SK-N-SH treated with all-trans-retinoic acid at 6 μM for 48 hours (cell line): ENCODE measurements around the gene NEURL1B.
"Not testable (repeated sequence)": the region's sequence is repeated elsewhere in the genome, so short reads cannot be mapped to it uniquely, and the experiment has no call there.

Experiments used
- ATAC-seq: fragments of 200-7000 bp; cut with Tn5 transposase; 3 replicates; pipeline ENCODE4 v1.9.1; 2020; ENCODE audit warnings: mild to moderate bottlenecking, moderate library complexity
- BACH2 ChIP-seq: fragments of 250-450 bp; sonication (Bioruptor Pico); IDR thresholded peaks from 2 replicates; pipeline ENCODE4 v1.9.0; 2021; ENCODE audit warnings: mild to moderate bottlenecking, borderline replicate concordance
- CREB5 ChIP-seq: fragments of 250-450 bp; sonication (Bioruptor Pico); IDR thresholded peaks from 2 replicates; pipeline ENCODE4 v1.5.1; 2020; ENCODE audit warnings: low read depth, mild to moderate bottlenecking, moderate library complexity
- CSDC2 ChIP-seq: fragments of 250-450 bp; sonication (Bioruptor Pico); IDR thresholded peaks from 2 replicates; pipeline ENCODE4 v1.5.0; 2020; ENCODE audit warnings: mild to moderate bottlenecking, moderate library complexity
- GLIS3 ChIP-seq: fragments of 250-450 bp; sonication (Bioruptor Pico); IDR thresholded peaks from 2 replicates; pipeline ENCODE4 v1.5.0; 2020; ENCODE audit warnings: mild to moderate bottlenecking, moderate library complexity
- ISL1 ChIP-seq: fragments of 250-450 bp; sonication (Bioruptor Pico); IDR thresholded peaks from 2 replicates; pipeline ENCODE4 v2.1.2; 2022; ENCODE audit warnings: mild to moderate bottlenecking, moderate library complexity
- OSR1 ChIP-seq: fragments of 250-450 bp; sonication (Bioruptor Pico); IDR thresholded peaks from 2 replicates; pipeline ENCODE4 v1.8.0; 2022; ENCODE audit warnings: moderate library complexity, mild to moderate bottlenecking, inconsistent platforms
- PATZ1 ChIP-seq: fragments of 250-450 bp; sonication (Bioruptor Pico); IDR thresholded peaks from 2 replicates; pipeline ENCODE4 v1.8.0; 2020; ENCODE audit warnings: mild to moderate bottlenecking, moderate library complexity, borderline replicate concordance
- PPARA ChIP-seq: fragments of 250-450 bp; sonication (Bioruptor Pico); IDR thresholded peaks from 2 replicates; pipeline ENCODE4 v1.5.0; 2020; ENCODE audit warnings: mild to moderate bottlenecking, borderline replicate concordance
- RARB ChIP-seq: fragments of 250-450 bp; sonication (Bioruptor Pico); IDR thresholded peaks from 2 replicates; pipeline ENCODE4 v1.8.0; 2021; ENCODE audit warnings: mild to moderate bottlenecking, moderate library complexity
- SNAI2 ChIP-seq: fragments of 250-450 bp; sonication (Bioruptor Pico); IDR thresholded peaks from 2 replicates; pipeline ENCODE4 v1.5.0; 2020; ENCODE audit warnings: mild to moderate bottlenecking, moderate library complexity
- TCF4 ChIP-seq: fragments of 250-450 bp; sonication (Bioruptor Pico); IDR thresholded peaks from 2 replicates; pipeline ENCODE4 v1.8.0; 2021; ENCODE audit warnings: mild to moderate bottlenecking, moderate library complexity, borderline replicate concordance
- TOX ChIP-seq: fragments of 250-450 bp; sonication (Bioruptor Pico); IDR thresholded peaks from 2 replicates; pipeline ENCODE4 v1.8.0; 2021; ENCODE audit warnings: mild to moderate bottlenecking, moderate library complexity, borderline replicate concordance
- TSHZ2 ChIP-seq: fragments of 250-450 bp; sonication (Bioruptor Pico); IDR thresholded peaks from 2 replicates; pipeline ENCODE4 v1.5.0; 2020; ENCODE audit warnings: mild to moderate bottlenecking, moderate library complexity
- ZC3H10 ChIP-seq: fragments of 250-450 bp; sonication (Bioruptor Pico); IDR thresholded peaks from 2 replicates; pipeline ENCODE4 v1.5.1; 2021; ENCODE audit warnings: mild to moderate bottlenecking, moderate library complexity
- ZFP3 ChIP-seq: fragments of 250-450 bp; sonication (Bioruptor Pico); IDR thresholded peaks from 2 replicates; pipeline ENCODE4 v1.5.0; 2020; ENCODE audit warnings: mild to moderate bottlenecking, moderate library complexity
- ZNF70 ChIP-seq: fragments of 450-650 bp; formaldehyde crosslinking; IDR thresholded peaks from 2 replicates; pipeline ENCODE4 v1.5.0; 2020; ENCODE audit warnings: mild to moderate bottlenecking, moderate library complexity

Gene NEURL1B

GRCh38 chr5:172710676-172711075, 69.6 kb downstream of the NEURL1B start:
- no peak for TF ChIP-seq ZFP3 (CRISPR knock-in tag)
- no peak for TF ChIP-seq OSR1
- TF ChIP-seq, all 23 proteins: peak for 0
- ATAC-seq = no peak

DNA sequence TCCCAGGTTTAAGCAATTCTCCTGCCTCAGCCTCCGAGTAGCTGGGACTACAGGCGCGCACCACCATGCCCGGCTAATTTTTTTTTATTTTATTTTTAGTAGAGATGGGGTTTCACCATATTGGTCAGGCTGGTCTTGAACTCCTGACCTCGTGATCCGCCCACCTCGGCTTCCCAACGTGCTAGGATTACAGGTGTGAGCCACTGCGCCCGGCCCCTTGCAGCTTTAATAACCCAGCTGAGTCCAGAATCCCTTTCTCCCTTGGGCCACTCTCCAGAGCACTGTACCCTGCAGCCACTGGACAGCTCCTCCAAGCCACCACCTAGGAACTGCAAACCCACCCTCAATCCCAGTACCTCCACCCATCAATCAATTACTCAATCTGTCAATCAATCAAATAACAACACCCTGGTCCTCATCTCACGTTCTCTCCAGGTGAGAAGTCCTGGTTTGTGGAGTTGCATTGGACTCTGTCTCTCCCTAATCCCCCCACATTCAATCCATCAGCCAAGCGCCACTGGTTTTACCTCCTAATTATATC, 70.3 kb downstream of the NEURL1B start:
- not testable (repeated sequence) for ATAC-seq

DNA sequence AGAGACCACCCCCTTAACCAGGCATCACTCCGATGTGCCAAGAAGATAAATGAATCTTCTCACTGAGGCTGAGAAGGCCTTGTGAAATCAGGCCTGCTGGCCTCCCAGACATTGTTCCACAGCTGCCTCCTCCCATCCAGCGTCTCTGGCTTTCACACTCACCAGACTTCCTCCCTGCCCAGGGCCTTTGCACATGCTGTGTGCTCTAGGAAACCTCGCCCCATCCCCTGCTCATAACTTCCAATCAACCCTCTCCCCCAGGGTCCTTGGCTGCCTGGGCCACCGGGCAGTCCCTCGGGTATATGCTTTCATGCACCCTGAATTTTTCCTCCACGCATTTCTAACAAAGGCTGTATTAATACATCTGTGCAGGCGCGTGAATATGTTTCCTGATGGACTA, 71.5 kb downstream of the NEURL1B start:
- no peak for ATAC-seq
- TF ChIP-seq SNAI2 (CRISPR knock-in tag) (no peak), CSDC2 (CRISPR knock-in tag) (no peak), OSR1 (no peak), CREB5 (no peak), RARB (CRISPR knock-in tag) (no peak), TCF4 (no peak), TOX (CRISPR knock-in tag) (no peak), BACH2 (no peak), GLIS3 (CRISPR knock-in tag) (no peak), TSHZ2 (CRISPR knock-in tag) (no peak), ISL1 (CRISPR knock-in tag) (no peak)

DNA sequence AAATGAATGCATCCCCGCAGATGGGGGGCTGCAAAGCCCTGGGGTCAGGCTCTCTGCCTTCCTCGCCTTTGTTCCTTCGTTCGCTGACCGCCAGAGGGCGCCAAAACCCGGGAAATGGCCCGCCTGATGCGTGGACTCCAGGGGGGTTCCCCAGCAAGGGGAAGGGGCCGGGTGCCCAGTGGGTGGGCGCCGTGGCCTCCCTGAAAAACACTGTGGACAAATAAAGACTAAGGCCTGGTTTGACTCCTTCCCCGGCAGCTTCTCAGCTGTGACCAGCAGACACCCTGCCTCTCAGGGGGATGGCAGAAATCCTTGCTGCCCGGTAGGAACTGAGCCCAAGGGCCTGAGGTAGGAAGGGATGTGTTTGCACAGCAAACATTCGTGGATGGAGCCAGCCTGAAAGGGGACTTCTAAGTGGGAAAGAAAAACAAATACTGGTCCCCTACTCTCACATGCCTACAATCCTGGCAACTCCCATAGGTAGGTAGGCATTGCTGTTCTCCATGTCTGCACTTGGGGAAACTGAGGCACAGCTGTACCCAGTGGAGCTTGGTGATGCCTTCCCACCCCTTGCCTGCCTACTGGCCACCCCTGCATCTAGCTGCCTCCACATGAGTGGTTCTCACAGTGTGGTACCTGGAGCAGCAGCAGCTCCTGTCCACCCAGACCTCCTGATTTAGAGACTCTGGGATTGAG, 72.2 kb downstream of the NEURL1B start:
- ATAC-seq = peak; percentile 68
- TF ChIP-seq ZC3H10 (CRISPR knock-in tag) = no peak
- TF ChIP-seq TOX (CRISPR knock-in tag) = no peak
- no peak for TF ChIP-seq BACH2
- no peak for TF ChIP-seq GLIS3 (CRISPR knock-in tag)
- TF ChIP-seq, all 23 proteins: peak for 0

DNA sequence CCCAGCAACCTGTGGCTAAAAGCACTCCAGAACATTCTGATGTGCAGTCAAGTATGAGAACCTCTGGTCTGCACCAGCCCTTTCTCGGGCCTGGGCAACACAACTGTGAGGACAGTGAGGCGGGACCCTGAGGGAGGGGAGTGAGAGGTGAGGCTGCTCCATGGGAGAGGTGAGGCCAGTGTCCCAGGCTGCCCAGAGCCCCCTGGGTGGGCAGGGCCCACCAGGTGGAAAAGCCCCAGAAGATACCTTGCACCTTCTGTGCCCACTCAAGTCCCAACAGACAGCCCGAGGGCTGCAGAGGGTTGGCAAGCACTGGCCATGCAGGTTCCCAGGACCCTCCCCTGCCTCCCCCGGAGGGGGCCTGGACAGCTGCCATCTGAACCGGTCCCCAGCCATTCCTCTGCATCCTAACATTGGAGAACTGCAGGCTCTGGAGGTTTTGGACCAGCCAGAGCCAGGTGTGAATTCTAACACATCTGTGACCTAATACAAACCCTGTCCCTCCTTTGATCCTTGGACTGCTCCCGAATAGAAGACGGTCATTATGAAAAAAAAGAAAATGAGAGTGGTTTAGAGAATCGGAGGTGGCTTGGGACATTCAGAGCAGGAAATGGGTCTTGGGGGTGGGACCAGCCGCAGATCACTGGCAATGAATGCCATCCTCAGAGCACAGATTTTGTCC, 72.9 kb downstream of the NEURL1B start:
- no peak for ATAC-seq
- no peak for TF ChIP-seq ZC3H10 (CRISPR knock-in tag)
- TF ChIP-seq ZNF70 = no peak
- TF ChIP-seq GLIS3 (CRISPR knock-in tag) = no peak
- no peak for TF ChIP-seq ZFP3 (CRISPR knock-in tag)
- TF ChIP-seq PPARA (CRISPR knock-in tag) = no peak
- TF ChIP-seq TCF4 = no peak

DNA sequence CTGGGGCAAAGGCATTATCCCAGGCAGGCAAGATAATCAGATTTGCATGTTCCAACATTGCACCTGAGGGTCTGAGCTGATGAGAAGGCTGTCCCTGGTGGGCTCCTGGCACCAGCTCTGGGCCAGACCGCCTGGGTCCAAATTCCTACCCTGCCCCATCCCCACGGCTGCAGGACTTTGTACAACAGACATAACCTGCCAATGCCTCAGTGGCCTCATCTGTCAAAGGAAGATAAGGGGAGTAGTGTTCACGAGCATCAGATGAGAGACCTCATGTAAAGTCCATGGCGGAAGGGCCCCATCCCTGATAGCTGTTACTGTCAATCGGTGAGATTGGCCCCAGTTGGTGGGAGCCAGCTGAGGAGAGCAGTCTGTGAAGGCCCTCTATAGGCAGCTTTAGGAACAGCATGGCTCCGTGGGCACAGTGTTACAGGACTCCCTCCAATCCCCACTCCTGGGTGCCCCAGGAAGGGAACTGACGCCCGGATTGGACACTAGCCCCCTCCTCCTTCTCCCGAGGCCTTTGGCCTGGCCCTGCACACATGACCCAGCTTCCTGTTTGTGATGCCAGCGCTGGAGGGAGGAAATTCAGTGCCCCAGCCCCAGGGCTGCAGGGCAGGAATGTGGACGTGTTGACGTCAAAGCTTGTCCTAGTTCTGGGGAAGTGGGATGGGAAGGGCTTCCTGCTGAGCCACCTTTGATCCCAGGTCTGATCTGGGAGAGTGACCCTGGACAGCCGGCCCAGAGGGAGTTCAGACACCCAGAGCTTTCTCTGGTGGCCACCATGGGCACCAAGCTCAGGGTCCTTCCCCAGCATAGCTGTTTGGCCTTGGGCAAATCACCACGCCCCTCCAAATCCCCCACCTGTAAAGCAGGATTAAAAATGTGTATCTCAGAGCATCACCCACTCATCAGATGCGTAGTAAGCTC, 73.7 kb downstream of the NEURL1B start:
- peak; percentile 88 for ATAC-seq
- TF ChIP-seq BACH2 (no peak), ZFP3 (CRISPR knock-in tag) (no peak), PATZ1 (CRISPR knock-in tag) (no peak)
